Measurements from ENCODE around the gene ITPR1. TPM values are rescaled to one million over a fixed set of nuclear protein-coding genes. Genes with fewer than 3 reads are reported as not detected.
A peak's percentile ranks its signal among the peaks of the same experiment; 100 is the strongest.

The ITPR1 gene
- total RNA-seq, 4 donors from 2014 or later: 184 to 305 (median 218) TPM

DNA sequence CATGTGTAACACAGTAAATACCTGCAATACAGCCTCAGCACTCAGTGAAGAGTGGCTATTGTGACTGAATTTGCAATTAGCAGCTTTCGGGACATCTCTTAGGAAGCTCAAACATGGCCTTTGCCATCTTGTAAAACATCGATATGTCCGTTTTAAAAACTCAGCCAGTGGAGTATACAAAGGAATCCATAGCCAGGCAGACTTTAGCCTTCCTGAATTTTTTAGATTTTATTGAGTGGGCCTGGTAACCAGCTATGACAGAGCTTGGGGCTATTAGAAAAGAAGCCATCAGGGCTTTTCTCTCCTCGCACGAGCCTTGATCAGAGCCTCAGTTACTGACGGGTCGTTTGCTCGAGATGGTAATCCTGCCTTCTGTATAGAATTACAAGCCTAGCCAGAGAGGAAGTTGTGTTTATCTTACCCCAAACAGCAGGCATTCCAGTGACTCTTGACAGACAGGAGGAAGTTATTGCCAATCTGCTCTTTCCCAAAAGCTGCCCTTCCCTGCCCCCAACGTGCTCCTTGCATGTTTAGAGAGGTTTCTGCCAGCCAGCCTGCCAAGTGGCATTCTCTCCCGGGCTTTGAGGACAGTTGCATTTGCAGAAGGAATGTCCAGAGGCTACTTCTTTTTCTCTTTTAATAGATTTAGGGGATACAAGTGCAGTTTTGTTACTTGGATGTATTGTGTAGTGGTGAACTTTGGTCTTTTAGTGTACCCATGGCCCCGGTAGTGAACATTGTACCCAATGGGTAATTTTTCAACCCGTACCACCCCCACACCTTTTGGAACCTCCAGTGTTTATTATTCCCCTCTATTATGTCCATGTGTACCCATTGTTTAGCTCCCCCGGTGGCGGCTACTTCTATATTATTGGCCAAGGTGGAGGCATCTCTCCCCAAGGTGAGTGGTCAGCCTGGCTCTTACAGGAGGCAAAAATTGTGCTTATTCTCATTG lies 40.6 kb downstream of the ITPR1 start:
- 35 to 39% methylated on average over 6 to 13 of the region's 14 CpGs for WGBS, 2 donors (ENCODE audit: low coverage in 1 of 2)
- peak; percentile 69 for ATAC-seq
- TF ChIP-seq, protein P1, sequence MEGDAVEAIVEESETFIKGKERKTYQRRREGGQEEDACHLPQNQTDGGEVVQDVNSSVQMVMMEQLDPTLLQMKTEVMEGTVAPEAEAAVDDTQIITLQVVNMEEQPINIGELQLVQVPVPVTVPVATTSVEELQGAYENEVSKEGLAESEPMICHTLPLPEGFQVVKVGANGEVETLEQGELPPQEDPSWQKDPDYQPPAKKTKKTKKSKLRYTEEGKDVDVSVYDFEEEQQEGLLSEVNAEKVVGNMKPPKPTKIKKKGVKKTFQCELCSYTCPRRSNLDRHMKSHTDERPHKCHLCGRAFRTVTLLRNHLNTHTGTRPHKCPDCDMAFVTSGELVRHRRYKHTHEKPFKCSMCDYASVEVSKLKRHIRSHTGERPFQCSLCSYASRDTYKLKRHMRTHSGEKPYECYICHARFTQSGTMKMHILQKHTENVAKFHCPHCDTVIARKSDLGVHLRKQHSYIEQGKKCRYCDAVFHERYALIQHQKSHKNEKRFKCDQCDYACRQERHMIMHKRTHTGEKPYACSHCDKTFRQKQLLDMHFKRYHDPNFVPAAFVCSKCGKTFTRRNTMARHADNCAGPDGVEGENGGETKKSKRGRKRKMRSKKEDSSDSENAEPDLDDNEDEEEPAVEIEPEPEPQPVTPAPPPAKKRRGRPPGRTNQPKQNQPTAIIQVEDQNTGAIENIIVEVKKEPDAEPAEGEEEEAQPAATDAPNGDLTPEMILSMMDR (IDR thresholded peaks at IDR 0.05): no peak
- peak; percentile 69 for TF ChIP-seq POLR2AphosphoS5 (IDR thresholded peaks at IDR 0.05)

DNA sequence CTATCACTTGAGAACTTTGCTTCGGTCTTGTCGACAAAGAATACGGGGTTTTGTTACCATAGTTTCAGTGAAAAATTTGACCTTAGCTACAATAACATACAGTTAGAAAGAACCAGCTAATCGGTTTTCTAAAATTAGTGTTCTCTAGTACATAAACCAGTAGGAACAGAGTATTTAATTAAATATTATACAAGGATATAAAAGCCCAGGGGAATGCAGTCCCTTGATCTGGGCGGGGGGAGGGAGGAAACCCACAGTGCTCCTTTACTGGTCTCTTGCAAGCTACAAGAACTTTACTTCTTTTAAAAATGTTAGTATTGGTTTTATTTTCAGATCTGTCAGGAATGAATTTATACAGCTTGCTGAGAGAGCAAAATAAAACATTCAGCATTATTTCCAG lies 41.8 kb downstream of the ITPR1 start:
- H3K27me3 ChIP-seq: no peaks in the 10 kb centered on the region
- peaks cover 6 to 72% (median 12%) of the 10 kb centered on the region in 3 donors for H3K4me1 ChIP-seq
- 17 to 32% methylated on average over 5 of the region's 5 CpGs for WGBS, 2 donors (ENCODE audit: low coverage in 1 of 2)
- TF ChIP-seq EP300 (IDR thresholded peaks at IDR 0.05): no peak
- TF ChIP-seq, protein P1 (IDR thresholded peaks at IDR 0.05): no peak
- no peak for TF ChIP-seq POLR2AphosphoS5 (IDR thresholded peaks at IDR 0.05)
- no peak for TF ChIP-seq POLR2A (IDR thresholded peaks at IDR 0.05)
- H3K36me3 ChIP-seq: no peaks in the 10 kb centered on the region
- no peak for ATAC-seq
- H3K4me3 ChIP-seq: no peak overlapping the region
- H3K27ac ChIP-seq: peak overlapping the region; percentile 52 to 77 (median 62)
- no peaks in the 10 kb centered on the region for H3K9me3 ChIP-seq

More for the DNA sequence above, 40.6 kb downstream of the ITPR1 start:
- H3K4me3 ChIP-seq: peak overlapping the region in 1 of 2 donors; percentile 6
- peak overlapping the region; percentile 52 to 77 (median 62) for H3K27ac ChIP-seq
- H3K36me3 ChIP-seq: no peaks in the 10 kb centered on the region
- no peaks in the 10 kb centered on the region for H3K27me3 ChIP-seq
- H3K9me3 ChIP-seq: no peaks in the 10 kb centered on the region
- peaks cover 11 to 80% (median 12%) of the 10 kb centered on the region in 3 donors for H3K4me1 ChIP-seq

DNA sequence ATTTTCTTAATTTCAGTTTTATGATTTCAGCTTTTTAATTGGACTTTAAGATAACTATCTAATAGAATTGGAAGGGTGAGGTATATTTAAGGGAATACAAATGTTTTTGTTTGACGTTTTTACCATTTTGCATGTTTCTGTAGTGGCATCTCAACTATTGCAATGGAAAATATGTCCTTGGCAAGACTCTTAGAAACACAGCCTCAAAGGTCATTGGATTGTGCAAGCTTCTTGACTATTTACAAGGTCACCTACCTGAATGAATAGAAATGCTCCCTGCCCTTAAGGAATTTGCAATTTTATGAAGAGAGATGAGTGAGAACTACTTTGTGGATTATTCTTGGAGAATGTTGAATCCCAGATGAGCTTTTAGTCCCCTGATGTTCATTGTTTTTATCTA lies 43.1 kb downstream of the ITPR1 start:
- 17 to 22% methylated on average over 1 of the region's 1 CpG for WGBS, 2 donors (ENCODE audit: low coverage in 1 of 2)
- peak overlapping the region; percentile 45 to 77 (median 59) for H3K27ac ChIP-seq
- H3K4me3 ChIP-seq: no peak overlapping the region
- no peaks in the 10 kb centered on the region for H3K27me3 ChIP-seq
- peaks cover 6 to 60% (median 12%) of the 10 kb centered on the region in 3 donors for H3K4me1 ChIP-seq
- TF ChIP-seq POLR2AphosphoS5 (IDR thresholded peaks at IDR 0.05) (peak; percentile 90), EP300 (IDR thresholded peaks at IDR 0.05) (no peak), POLR2A (IDR thresholded peaks at IDR 0.05) (no peak)
- TF ChIP-seq, protein P1 (IDR thresholded peaks at IDR 0.05): no peak
- no peaks in the 10 kb centered on the region for H3K9me3 ChIP-seq
- H3K36me3 ChIP-seq: no peaks in the 10 kb centered on the region
- ATAC-seq: peak; percentile 32

DNA sequence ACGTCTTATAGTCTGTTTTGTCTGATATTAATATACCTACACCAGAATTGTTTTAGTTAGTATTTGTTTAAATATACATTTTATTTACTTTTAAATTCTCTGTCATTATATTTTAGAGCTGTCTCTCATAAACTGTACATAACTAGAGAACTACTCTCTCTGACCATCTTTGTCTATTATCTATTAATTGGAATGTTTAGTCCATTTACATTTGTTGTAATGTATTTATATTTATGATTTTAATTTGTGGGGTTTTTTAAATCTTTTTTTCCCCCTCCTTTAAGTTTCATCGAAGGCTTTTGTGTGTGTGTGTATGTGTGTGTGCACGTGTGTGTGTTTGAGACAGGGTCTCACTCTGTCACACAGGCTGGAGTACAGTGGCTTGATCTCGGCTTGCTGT lies 47.1 kb downstream of the ITPR1 start:
- H3K4me1 ChIP-seq: peaks cover 0 to 36% (median 0%) of the 10 kb centered on the region in 3 donors
- no peaks in the 10 kb centered on the region for H3K27me3 ChIP-seq
- TF ChIP-seq, protein P1 (IDR thresholded peaks at IDR 0.05): no peak
- TF ChIP-seq POLR2AphosphoS5 (IDR thresholded peaks at IDR 0.05) (no peak), POLR2A (IDR thresholded peaks at IDR 0.05) (no peak), EP300 (IDR thresholded peaks at IDR 0.05) (no peak)
- H3K4me3 ChIP-seq: no peak overlapping the region
- no peaks in the 10 kb centered on the region for H3K36me3 ChIP-seq
- 89 to 94% methylated on average over 3 to 4 of the region's 4 CpGs for WGBS, 2 donors (ENCODE audit: low coverage in 1 of 2)
- H3K27ac ChIP-seq: no peak overlapping the region
- no peaks in the 10 kb centered on the region for H3K9me3 ChIP-seq
- no peak for ATAC-seq

Measured in gastroesophageal sphincter (tissue), 4 donors.